GM12878 (cell line): ENCODE results near the gene UBQLN4. TPM values are rescaled to one million over a fixed set of nuclear protein-coding genes. Genes with fewer than 3 reads are reported as not detected.

Source experiments
- ATAC-seq: fragments of 200-7000 bp; cut with Tn5 transposase; 3 replicates; pipeline ENCODE4 v1.9.1; 2020; ENCODE audit warnings: mild to moderate bottlenecking, moderate library complexity
- BruUV-seq: library from RNA; stranded (reverse); fragments of 400-500 nt; replicated peaks from 2 replicates; lab custom pipeline; 2021; lab: Mats Ljungman, UMichigan
- CTCF ChIA-PET: fragments of 300-600 bp; sonication (Branson Sonifier 250); formaldehyde crosslinking; extraction: SDS; loops from one replicate; lab custom pipeline; 2021; ENCODE audit warnings: inconsistent platforms; lab: Yijun Ruan, JAX
- POLR2A ChIA-PET: fragments of 350-600 bp; formaldehyde crosslinking; extraction: SDS; loops from one replicate; lab custom pipeline; 2021; ENCODE audit warnings: inconsistent platforms; lab: Charles Lee
- RAD21 ChIA-PET: fragments of 300-600 bp; sonication (Branson Sonifier 250); formaldehyde crosslinking; loops from one replicate; lab custom pipeline; 2023; ENCODE audit warnings: antibody characterized with exemption; ENCODE audit not compliant: unreplicated experiment; lab: Charles Lee
- SMC1A ChIA-PET: fragments of 300-600 bp; sonication (Branson Sonifier 250); formaldehyde crosslinking; loops from one replicate; lab custom pipeline; 2023; ENCODE audit not compliant: unreplicated experiment, uncharacterized antibody; lab: Charles Lee
- DNase-seq: peaks from one replicate; pipeline ENCODE4 v3.0.0-alpha.2; 2011; ENCODE audit warnings: low read depth, low spot score
- FAIRE-seq: peaks from 3 replicates; lab custom pipeline; 2011; peaks lifted over from hg19 to GRCh38; lab: Jason Lieb, UNC
- H2AFZ ChIP-seq: 2 replicates; pipeline ENCODE4 v1.6.0; 2011; ENCODE audit warnings: low read depth, low read length, control low read depth; ENCODE audit not compliant: control insufficient read depth
- H3K27ac ChIP-seq: 2 replicates; pipeline ENCODE4 v1.5.1; 2011; ENCODE audit warnings: control low read depth; ENCODE audit not compliant: control insufficient read depth, insufficient read depth
- H3K27me3 ChIP-seq, 2 experiments: replicated peaks in 1 of 2; 2 replicates each; pipeline versions ENCODE4 v1.6.0 to v1.6.1; 2011; ENCODE audit warnings: low read length in 1 of 2; ENCODE audit not compliant: control insufficient read depth in 2 of 2, insufficient read depth in 2 of 2
- H3K36me3 ChIP-seq, 2 experiments: 2 replicates each; pipeline ENCODE4 v1.5.1; 2011; ENCODE audit warnings: low read length in 1 of 2; ENCODE audit not compliant: control insufficient read depth in 2 of 2, insufficient read depth in 2 of 2
- H3K4me1 ChIP-seq: 2 replicates; pipeline ENCODE4 v1.6.1; 2011; ENCODE audit warnings: mild to moderate bottlenecking, low read length, moderate library complexity, mixed read lengths; ENCODE audit not compliant: control insufficient read depth, insufficient read depth
- H3K4me2 ChIP-seq: 2 replicates; pipeline ENCODE4 v1.6.0; 2011; ENCODE audit warnings: control low read depth; ENCODE audit not compliant: control insufficient read depth, insufficient read depth
- H3K4me3 ChIP-seq: fragments of 200-600 bp; sonication (generic); 2 replicates; pipeline ENCODE4 v1.5.1; 2016
- H3K79me2 ChIP-seq: 2 replicates; pipeline ENCODE4 v1.6.0; 2011; ENCODE audit warnings: low read length; ENCODE audit not compliant: control insufficient read depth, insufficient read depth
- H3K9ac ChIP-seq: 2 replicates; pipeline ENCODE4 v1.8.0; 2011; ENCODE audit warnings: low read length, control low read depth, mixed read lengths; ENCODE audit not compliant: control insufficient read depth, insufficient read depth
- H3K9me3 ChIP-seq: replicated peaks from 3 replicates; pipeline ENCODE4 v1.5.1; 2011; ENCODE audit warnings: mild to moderate bottlenecking, low read length; ENCODE audit not compliant: control insufficient read depth, insufficient read depth
- H4K20me1 ChIP-seq: 2 replicates; pipeline ENCODE4 v1.6.0; 2011; ENCODE audit not compliant: control insufficient read depth, insufficient read depth
- MTA3 ChIP-seq: IDR thresholded peaks from 2 replicates; pipeline ENCODE4 v1.6.1; 2012; ENCODE audit warnings: low read length, inconsistent platforms, borderline replicate concordance
- NFYB ChIP-seq: IDR thresholded peaks from 2 replicates; pipeline ENCODE4 v1.6.1; 2011; ENCODE audit warnings: low read depth, mild to moderate bottlenecking, low read length, improper control_type of control experiment, moderate library complexity; ENCODE audit not compliant: insufficient read depth
- RAD21 ChIP-seq: IDR thresholded peaks from 2 replicates; pipeline ENCODE4 v1.6.1; 2011; ENCODE audit warnings: mild to moderate bottlenecking, low read depth, low read length, moderate library complexity; ENCODE audit not compliant: insufficient read depth
- SMC3 ChIP-seq: IDR thresholded peaks from 2 replicates; pipeline ENCODE4 v1.6.1; 2011; ENCODE audit warnings: low read length, improper control_type of control experiment, borderline replicate concordance
- YY1 ChIP-seq: IDR thresholded peaks from 2 replicates; pipeline ENCODE4 v1.6.1; 2011; ENCODE audit warnings: low read depth, mild to moderate bottlenecking, low read length
- WGBS: methylation state at CpG from one replicate; pipeline ENCODE4 v1.1.6; 2016; ENCODE audit warnings: low lambda C conversion rate; ENCODE audit not compliant: insufficient replicate concordance, insufficient coverage; ENCODE audit errors: missing lambda C conversion rate; 5-methylcytosine and 5-hydroxymethylcytosine counted together
- in situ Hi-C: fragments of 300-500 bp; cut with MboI; formaldehyde crosslinking; loops from 9 replicates; pipeline ENCODE4 v1.14.3; 2018; ENCODE audit warnings: mixed read lengths
- intact Hi-C: fragments of 100-400 bp; cut with micrococcal nuclease; formaldehyde crosslinking; loops from one replicate; pipeline ENCODE4 v1.14.2; 2022; ENCODE audit not compliant: unreplicated experiment
- polyA plus RNA-seq, 11 experiments: library from polyadenylated mRNA; depleted of rRNA in 4 of 11; unstranded in 6 of 11; stranded (reverse) in 5 of 11; fragments of >200 nt; fragmentation: Nextera tagmentation in 4 of 11; fragmentation: Illumina TruSeq in 1 of 11; extraction: Ambion mirVana in 4 of 11; extraction: Trizol in 1 of 11; gene quantifications; 1 replicate in 1 of 11; 2 replicates in 10 of 11; pipeline versions ENCODE4 v1.2.1 to v1.2.3, GENCODE V29; 2011 to 2016; ENCODE audit warnings: inconsistent platforms in 2 of 11, missing spikeins in 2 of 11, low read depth in 1 of 11
- total RNA-seq, 4 experiments: library from RNA; depleted of rRNA in 3 of 4; stranded (reverse); fragments of >200 nt in 3 of 4; fragmentation: Illumina TruSeq in 1 of 4; extraction: Trizol in 1 of 4; gene quantifications; 2 replicates each; pipeline versions ENCODE4 v1.2.1 to v1.2.3, GENCODE V29; 2013 to 2021
- TF ChIP-seq, protein P1 (sequence below), 3 experiments: IDR thresholded peaks in 2 of 3; conservative IDR thresholded peaks in 1 of 3; 2 replicates each; pipeline ENCODE4 v1.5.1; 2011; ENCODE audit warnings: low read depth in 3 of 3, low read length in 3 of 3, mild to moderate bottlenecking in 3 of 3, control low read depth in 2 of 3, moderate library complexity in 2 of 3, inconsistent platforms in 1 of 3, mixed read lengths in 1 of 3; ENCODE audit not compliant: control insufficient read depth in 2 of 3, insufficient read depth in 1 of 3; ENCODE audit errors: extremely low read depth in 1 of 3

The UBQLN4 gene
- total and polyA plus RNA-seq, 10 of the 15 experiments (the other 5 are each of a cell fraction or from before 2014, with no cell fraction given), result 10.0 to 44.6 (median 19.7) TPM

DNA sequence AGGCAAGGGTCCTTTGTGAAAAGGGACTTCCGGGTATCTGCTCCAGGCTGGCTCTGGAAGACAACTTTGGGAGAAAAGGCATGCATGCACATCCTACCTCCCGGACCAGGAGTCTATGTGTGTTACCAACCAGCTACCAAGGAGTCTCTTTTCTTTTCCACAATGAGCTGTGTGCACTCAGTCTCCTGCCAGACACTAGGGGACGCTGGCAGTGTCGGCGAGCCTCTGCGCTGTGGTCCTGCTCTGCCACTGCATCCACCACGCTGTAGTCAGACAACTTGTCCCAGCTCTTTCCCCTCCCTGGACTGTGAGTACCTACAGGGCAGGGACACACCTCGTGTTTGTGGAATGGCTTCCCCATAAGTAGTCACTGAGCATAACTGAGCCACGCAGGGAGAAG, 27.7 kb downstream of the UBQLN4 start:
- H2AFZ ChIP-seq, result peak overlapping the region; percentile 3; the same call in 1 of the 2 replicates
- CTCF ChIA-PET, result interaction anchor here (0.6 to 1.4 kb wide), 7 partner anchors 17 to 87 kb away, joined by 3 to 15 read pairs (median 3); partner anchors contain the start of gene ARHGEF2
- RAD21 ChIA-PET, result interaction anchor here (1.1 kb wide), 2 partner anchors 40 to 88 kb away, joined by 3 to 5 read pairs; no protein-coding TSS in a partner anchor
- no peak overlapping the region for H3K9ac ChIP-seq
- H3K79me2 ChIP-seq, result no peaks in the 10 kb centered on the region
- no peak overlapping the region for H3K4me2 ChIP-seq
- no peaks in the 10 kb centered on the region for H3K36me3 ChIP-seq
- H3K4me3 ChIP-seq, result no peak overlapping the region
- no peaks in the 10 kb centered on the region for H3K9me3 ChIP-seq
- ATAC-seq, result peak; percentile 95
- intact Hi-C loops, result no loop called here
- SMC1A ChIA-PET, result interaction anchor here (1.0 kb wide), 1 partner anchor 40 kb away, joined by 5 read pairs; no protein-coding TSS in a partner anchor
- BruUV-seq, result no TSS peak
- POLR2A ChIA-PET, result interaction anchor here (0.6 to 0.7 kb wide), 3 partner anchors 35 to 107 kb away, joined by 3 to 7 read pairs (median 4); no protein-coding TSS in a partner anchor
- H3K4me1 ChIP-seq, result no peaks in the 10 kb centered on the region
- 9% methylated on average over 9 of the region's 9 CpGs for WGBS
- H4K20me1 ChIP-seq, result no peaks in the 10 kb centered on the region
- FAIRE-seq, result no peak
- DNase-seq, result no peak
- H3K27me3 ChIP-seq, result no peaks in the 10 kb centered on the region; a peak in 1 of 4 replicates
- in situ Hi-C loops, result no loop called here
- H3K27ac ChIP-seq, result no peak overlapping the region
- TF ChIP-seq SMC3 (peak; percentile 43; the same call in 1 of the 2 replicates), YY1 (0 out of 2 replicates have a peak, but pooled peaks have one; percentile 21), RAD21 (peak; percentile 42; the same call in 1 of the 2 replicates), NFYB (no peak), MTA3 (no peak)
- TF ChIP-seq, protein P1, sequence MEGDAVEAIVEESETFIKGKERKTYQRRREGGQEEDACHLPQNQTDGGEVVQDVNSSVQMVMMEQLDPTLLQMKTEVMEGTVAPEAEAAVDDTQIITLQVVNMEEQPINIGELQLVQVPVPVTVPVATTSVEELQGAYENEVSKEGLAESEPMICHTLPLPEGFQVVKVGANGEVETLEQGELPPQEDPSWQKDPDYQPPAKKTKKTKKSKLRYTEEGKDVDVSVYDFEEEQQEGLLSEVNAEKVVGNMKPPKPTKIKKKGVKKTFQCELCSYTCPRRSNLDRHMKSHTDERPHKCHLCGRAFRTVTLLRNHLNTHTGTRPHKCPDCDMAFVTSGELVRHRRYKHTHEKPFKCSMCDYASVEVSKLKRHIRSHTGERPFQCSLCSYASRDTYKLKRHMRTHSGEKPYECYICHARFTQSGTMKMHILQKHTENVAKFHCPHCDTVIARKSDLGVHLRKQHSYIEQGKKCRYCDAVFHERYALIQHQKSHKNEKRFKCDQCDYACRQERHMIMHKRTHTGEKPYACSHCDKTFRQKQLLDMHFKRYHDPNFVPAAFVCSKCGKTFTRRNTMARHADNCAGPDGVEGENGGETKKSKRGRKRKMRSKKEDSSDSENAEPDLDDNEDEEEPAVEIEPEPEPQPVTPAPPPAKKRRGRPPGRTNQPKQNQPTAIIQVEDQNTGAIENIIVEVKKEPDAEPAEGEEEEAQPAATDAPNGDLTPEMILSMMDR (IDR thresholded peaks at IDR 0.05 in 2 of 3, conservative IDR thresholded peaks at IDR 0.05 in 1 of 3; ENCODE audit: control insufficient read depth in 2 of 3, extremely low read depth in 1 of 3, insufficient read depth in 1 of 3, low read depth in 3 of 3, low read length in 3 of 3), result peak; percentile 37 to 73 (median 62)
- TF ChIP-seq, all 136 proteins: peak for 4
